Measurements from ENCODE around the gene FRS2.

- no peak for TF ChIP-seq EP300 (conservative IDR thresholded peaks at IDR 0.05; ENCODE audit: poor library complexity, severe bottlenecking)
- no peak for TF ChIP-seq CTCF (IDR thresholded peaks at IDR 0.05; ENCODE audit: poor library complexity, severe bottlenecking)
- no peak for TF ChIP-seq REST (IDR thresholded peaks at IDR 0.05; ENCODE audit: borderline replicate concordance)
- TF ChIP-seq RAD21 (conservative IDR thresholded peaks at IDR 0.05), result no peak
- TF ChIP-seq TAF1 (IDR thresholded peaks at IDR 0.05; ENCODE audit: low read depth), result no peak
- no peak for TF ChIP-seq EZH2 (IDR thresholded peaks at IDR 0.05; ENCODE audit: borderline replicate concordance, insufficient read depth, low read length, poor library complexity, severe bottlenecking)
- no peak for TF ChIP-seq SMC3 (conservative IDR thresholded peaks at IDR 0.05; ENCODE audit: poor library complexity)
Measured at GRCh38 chr12:69515394-69515930, 45.3 kb downstream of the FRS2 start.

Data from neural cell (in vitro differentiated cells).